Endothelial cell of umbilical vein (primary cell): ENCODE data around the gene KCNMA1. TPM values are rescaled to one million over a fixed set of nuclear protein-coding genes. Genes with fewer than 3 reads are reported as not detected.

Source experiments
- BruUV-seq: library from RNA; stranded (reverse); fragments of 400-500 nt; replicated peaks from 2 replicates; lab custom pipeline; 2021; lab: Mats Ljungman, UMichigan
- CTCF ChIA-PET: fragments of 300-600, 350-600 bp; sonication (Branson Sonifier 250); formaldehyde crosslinking; loops from one replicate; lab custom pipeline; 2021; ENCODE audit warnings: antibody characterized with exemption, inconsistent platforms; lab: Charles Lee
- POLR2A ChIA-PET: fragments of 300-600, 350-600 bp; sonication (Branson Sonifier 250); formaldehyde crosslinking; loops from one replicate; lab custom pipeline; 2021; ENCODE audit warnings: antibody characterized with exemption, inconsistent platforms; lab: Charles Lee
- DNase-seq: peaks from one replicate; pipeline ENCODE4 v3.0.0-alpha.2; 2011; ENCODE audit warnings: low read depth, low spot score
- FAIRE-seq: peaks from 2 replicates; lab custom pipeline; 2011; peaks lifted over from hg19 to GRCh38; lab: Jason Lieb, UNC
- H2AFZ ChIP-seq: 2 replicates; pipeline ENCODE4 v1.6.0; 2012; ENCODE audit warnings: low read depth, low read length, control low read depth, inconsistent platforms
- H3K27ac ChIP-seq: 2 replicates; pipeline ENCODE4 v1.5.1; 2011; ENCODE audit warnings: low read depth, mild to moderate bottlenecking, control low read depth, low read length, moderate library complexity; ENCODE audit not compliant: insufficient read depth
- H3K27me3 ChIP-seq, 2 experiments: 2 replicates each; pipeline versions ENCODE4 v1.6.0 to v1.6.1; 2011; ENCODE audit warnings: low read length in 2 of 2, mixed read lengths in 1 of 2; ENCODE audit not compliant: control insufficient read depth in 2 of 2, insufficient read depth in 2 of 2
- H3K36me3 ChIP-seq, 2 experiments: 2 replicates in 1 of 2; 3 replicates in 1 of 2; pipeline ENCODE4 v1.5.1; 2011; ENCODE audit warnings: low read length in 2 of 2, mild to moderate bottlenecking in 1 of 2, moderate library complexity in 1 of 2; ENCODE audit not compliant: control insufficient read depth in 2 of 2, insufficient read depth in 2 of 2; ENCODE audit errors: extremely low read depth in 1 of 2
- H3K4me1 ChIP-seq: 3 replicates; pipeline ENCODE4 v1.5.1; 2011; ENCODE audit warnings: mild to moderate bottlenecking, low read length; ENCODE audit not compliant: control insufficient read depth, insufficient read depth; ENCODE audit errors: extremely low read depth
- H3K4me2 ChIP-seq: 2 replicates; pipeline ENCODE4 v1.6.1; 2011; ENCODE audit warnings: low read length, control low read depth, mixed read lengths; ENCODE audit not compliant: insufficient read depth
- H3K4me3 ChIP-seq, 3 experiments: fragments of 200-600 bp in 1 of 3; sonication (generic), shearing (Covaris generic) in 1 of 3; replicated peaks in 1 of 3; 2 replicates each; pipeline ENCODE4 v1.5.1; 2011 to 2016; ENCODE audit warnings: control low read depth in 3 of 3, low read length in 3 of 3, mild to moderate bottlenecking in 2 of 3, inconsistent platforms in 1 of 3, low read depth in 1 of 3, moderate library complexity in 1 of 3; ENCODE audit not compliant: insufficient read depth in 1 of 3
- H3K79me2 ChIP-seq: 2 replicates; pipeline ENCODE4 v1.6.0; 2012; ENCODE audit warnings: low read length, inconsistent platforms; ENCODE audit not compliant: control insufficient read depth, insufficient read depth
- H3K9ac ChIP-seq: replicated peaks from 2 replicates; pipeline ENCODE3; 2011; ENCODE audit warnings: low read length, control low read depth; ENCODE audit not compliant: insufficient read depth; ENCODE audit errors: extremely low read depth
- H3K9me1 ChIP-seq: replicated peaks from 3 replicates; pipeline ENCODE4 v1.6.0; 2011; ENCODE audit warnings: mild to moderate bottlenecking, low read length; ENCODE audit not compliant: control insufficient read depth, insufficient read depth; ENCODE audit errors: extremely low read depth
- H3K9me3 ChIP-seq: replicated peaks from 2 replicates; pipeline ENCODE4 v1.5.1; 2012; ENCODE audit warnings: low read length, inconsistent platforms; ENCODE audit not compliant: control insufficient read depth, insufficient read depth
- H4K20me1 ChIP-seq: replicated peaks from 2 replicates; pipeline ENCODE3; 2011; ENCODE audit warnings: mild to moderate bottlenecking, low read length; ENCODE audit not compliant: control insufficient read depth, insufficient read depth; ENCODE audit errors: extremely low read depth
- EZH2 ChIP-seq: IDR thresholded peaks from 2 replicates; pipeline ENCODE4 v1.6.1; 2012; ENCODE audit warnings: borderline replicate concordance, low read depth, mild to moderate bottlenecking, moderate library complexity, low read length, inconsistent platforms; ENCODE audit not compliant: severe bottlenecking
- FOS ChIP-seq: IDR thresholded peaks from 2 replicates; pipeline ENCODE4 v1.6.1; 2011; ENCODE audit warnings: mild to moderate bottlenecking, low read length, moderate library complexity, borderline replicate concordance; ENCODE audit not compliant: insufficient read depth
- GATA2 ChIP-seq: IDR thresholded peaks from 2 replicates; pipeline ENCODE4 v1.7.0; 2011; ENCODE audit warnings: low read depth, mild to moderate bottlenecking, moderate library complexity, mixed read lengths, low read length; ENCODE audit not compliant: insufficient read length, insufficient read depth
- JUN ChIP-seq: IDR thresholded peaks from 2 replicates; pipeline ENCODE4 v1.6.1; 2011; ENCODE audit warnings: borderline replicate concordance, low read depth; ENCODE audit not compliant: insufficient read length, insufficient read depth
- MYC ChIP-seq: IDR thresholded peaks from one replicate; pipeline ENCODE4 v1.6.1; 2011; ENCODE audit warnings: mild to moderate bottlenecking, low read depth, low read length
- POLR2A ChIP-seq: IDR thresholded peaks from 2 replicates; pipeline ENCODE4 v1.6.1; 2012; ENCODE audit warnings: low read depth, mild to moderate bottlenecking, control low read depth, low read length
- POLR2AphosphoS5 ChIP-seq: IDR thresholded peaks from 2 replicates; pipeline ENCODE4 v1.6.1; 2012; ENCODE audit warnings: low read depth, mild to moderate bottlenecking, control low read depth, low read length, moderate library complexity; ENCODE audit not compliant: insufficient read depth
- dilution Hi-C: fragments of 300-500 bp; cut with MboI; formaldehyde crosslinking; loops from one replicate; pipeline ENCODE4 v1.15.0; 2019; ENCODE audit warnings: low sequenced_read_pairs; ENCODE audit not compliant: extremely low pct_ligation_motif_present
- intact Hi-C: fragments of 100-400 bp; cut with micrococcal nuclease; formaldehyde crosslinking; loops from one replicate; pipeline ENCODE4 v1.10.0; 2022
- polyA plus RNA-seq, 4 experiments: library from polyadenylated mRNA; depleted of rRNA in 3 of 4; stranded (reverse) in 3 of 4; unstranded in 1 of 4; fragments of >200 nt; gene quantifications; 2 replicates each; pipeline versions ENCODE4 v1.2.1 to v1.2.3, GENCODE V29; 2011 to 2012; ENCODE audit warnings: missing spikeins in 1 of 4
- total RNA-seq: library from RNA; stranded (reverse); gene quantifications from 2 replicates; pipeline ENCODE4 v1.2.3, GENCODE V29; 2021
- TF ChIP-seq, protein P1 (sequence below), 2 donors: IDR thresholded peaks; 1 replicate in 1 of 2; 2 replicates in 1 of 2; pipeline ENCODE4 v1.5.1; 2011; ENCODE audit warnings: low read length in 2 of 2, mild to moderate bottlenecking in 2 of 2, moderate library complexity in 2 of 2, control low read depth in 1 of 2, inconsistent platforms in 1 of 2, low read depth in 1 of 2; ENCODE audit not compliant: insufficient read depth in 1 of 2; ENCODE audit errors: extremely low read depth in 1 of 2
- TF ChIP-seq, protein P2 (sequence below): IDR thresholded peaks from 2 replicates; pipeline ENCODE4 v1.6.1; 2011; ENCODE audit not compliant: insufficient read depth, insufficient read length

KCNMA1 gene
- total and polyA plus RNA-seq, 2 donors (not counting 3 experiments of a cell fraction or from before 2014, with no cell fraction given) = 0.10 to 0.82 TPM

DNA sequence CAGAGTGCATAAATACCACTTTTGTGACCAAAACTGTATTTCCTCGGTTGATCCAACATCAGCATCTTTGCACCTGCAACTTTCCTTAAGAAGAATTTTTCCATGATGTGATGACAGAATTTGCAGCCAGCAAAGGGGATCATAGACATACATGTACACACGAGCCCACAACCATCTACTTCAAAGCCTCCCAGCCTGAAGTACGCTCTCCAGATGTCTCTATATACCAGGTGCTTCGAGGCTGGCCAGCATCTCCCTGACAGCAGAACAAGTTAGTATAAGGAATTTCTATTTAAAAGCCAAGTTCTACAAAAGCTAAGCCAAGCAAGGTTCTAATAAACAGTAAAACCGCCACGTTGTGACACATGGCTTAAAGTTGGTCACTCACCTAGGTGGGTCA lies 328.5 kb downstream of the KCNMA1 start:
- no peaks in the 10 kb centered on the region for H4K20me1 ChIP-seq
- dilution Hi-C loops = no loop called here
- H3K36me3 ChIP-seq = no peaks in the 10 kb centered on the region
- no peaks in the 10 kb centered on the region for H3K4me1 ChIP-seq
- H3K9me3 ChIP-seq = no peaks in the 10 kb centered on the region
- DNase-seq (no peak), FAIRE-seq (no peak)
- intact Hi-C loops = no loop called here
- H3K9me1 ChIP-seq = no peaks in the 10 kb centered on the region
- CTCF ChIA-PET = interaction anchor here (1.1 kb wide), 1 partner anchor 49 kb away, joined by 3 read pairs; no protein-coding TSS in a partner anchor
- H3K79me2 ChIP-seq = no peaks in the 10 kb centered on the region
- no peak for TF ChIP-seq GATA2
- no peak for TF ChIP-seq POLR2AphosphoS5
- TF ChIP-seq, protein P1, sequence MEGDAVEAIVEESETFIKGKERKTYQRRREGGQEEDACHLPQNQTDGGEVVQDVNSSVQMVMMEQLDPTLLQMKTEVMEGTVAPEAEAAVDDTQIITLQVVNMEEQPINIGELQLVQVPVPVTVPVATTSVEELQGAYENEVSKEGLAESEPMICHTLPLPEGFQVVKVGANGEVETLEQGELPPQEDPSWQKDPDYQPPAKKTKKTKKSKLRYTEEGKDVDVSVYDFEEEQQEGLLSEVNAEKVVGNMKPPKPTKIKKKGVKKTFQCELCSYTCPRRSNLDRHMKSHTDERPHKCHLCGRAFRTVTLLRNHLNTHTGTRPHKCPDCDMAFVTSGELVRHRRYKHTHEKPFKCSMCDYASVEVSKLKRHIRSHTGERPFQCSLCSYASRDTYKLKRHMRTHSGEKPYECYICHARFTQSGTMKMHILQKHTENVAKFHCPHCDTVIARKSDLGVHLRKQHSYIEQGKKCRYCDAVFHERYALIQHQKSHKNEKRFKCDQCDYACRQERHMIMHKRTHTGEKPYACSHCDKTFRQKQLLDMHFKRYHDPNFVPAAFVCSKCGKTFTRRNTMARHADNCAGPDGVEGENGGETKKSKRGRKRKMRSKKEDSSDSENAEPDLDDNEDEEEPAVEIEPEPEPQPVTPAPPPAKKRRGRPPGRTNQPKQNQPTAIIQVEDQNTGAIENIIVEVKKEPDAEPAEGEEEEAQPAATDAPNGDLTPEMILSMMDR (IDR thresholded peaks at IDR 0.05; ENCODE audit: extremely low read depth in 1 of 2, insufficient read depth in 1 of 2, low read depth in 1 of 2, low read length in 2 of 2) = no peak
- TF ChIP-seq POLR2A = no peak
- TF ChIP-seq EZH2 = no peak
- no peak for TF ChIP-seq MYC
- TF ChIP-seq, protein P2, sequence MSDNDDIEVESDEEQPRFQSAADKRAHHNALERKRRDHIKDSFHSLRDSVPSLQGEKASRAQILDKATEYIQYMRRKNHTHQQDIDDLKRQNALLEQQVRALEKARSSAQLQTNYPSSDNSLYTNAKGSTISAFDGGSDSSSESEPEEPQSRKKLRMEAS = no peak
- no peak for TF ChIP-seq FOS
- TF ChIP-seq JUN = no peak
- no peak overlapping the region for H2AFZ ChIP-seq
- H3K27ac ChIP-seq = no peak overlapping the region
- H3K4me3 ChIP-seq = no peak overlapping the region
- no peaks in the 10 kb centered on the region for H3K27me3 ChIP-seq
- BruUV-seq = no TSS peak
- no peak overlapping the region for H3K4me2 ChIP-seq
- no peak overlapping the region for H3K9ac ChIP-seq
- POLR2A ChIA-PET = no interaction called here
